NB4 (cell line): Measurements from ENCODE around the gene NAA80.

Experiments
- CTCF ChIP-seq: IDR thresholded peaks from one replicate; pipeline ENCODE4 v1.5.1; 2012; ENCODE audit warnings: low read depth, low read length
- POLR2A ChIP-seq: IDR thresholded peaks from 2 replicates; pipeline ENCODE4 v1.6.1; 2011; ENCODE audit warnings: mild to moderate bottlenecking; ENCODE audit not compliant: insufficient read length; ENCODE audit errors: extremely low read depth

- no peak for TF ChIP-seq CTCF
- TF ChIP-seq POLR2A, result no peak
Measured at GRCh38 chr3:50275141-50275995, 23.8 kb downstream of the NAA80 start.
